SK-N-SH treated with all-trans-retinoic acid at 6 μM for 48 hours (cell line): ENCODE measurements around the gene KCNK3.

Experiments
- ATAC-seq: fragments of 200-7000 bp; cut with Tn5 transposase; 3 replicates; pipeline ENCODE4 v1.9.1; 2020; ENCODE audit warnings: mild to moderate bottlenecking, moderate library complexity
- ARNTL ChIP-seq: fragments of 450-650 bp; formaldehyde crosslinking; IDR thresholded peaks from 2 replicates; pipeline ENCODE4 v1.5.0; 2020; ENCODE audit warnings: low read depth, mild to moderate bottlenecking, moderate library complexity, borderline replicate concordance
- ESRRG ChIP-seq: fragments of 250-450 bp; sonication (Bioruptor Pico); IDR thresholded peaks from 2 replicates; pipeline ENCODE4 v1.6.1; 2021; ENCODE audit warnings: mild to moderate bottlenecking
- GLIS3 ChIP-seq: fragments of 250-450 bp; sonication (Bioruptor Pico); IDR thresholded peaks from 2 replicates; pipeline ENCODE4 v1.5.0; 2020; ENCODE audit warnings: mild to moderate bottlenecking, moderate library complexity
- ISL1 ChIP-seq: fragments of 250-450 bp; sonication (Bioruptor Pico); IDR thresholded peaks from 2 replicates; pipeline ENCODE4 v2.1.2; 2022; ENCODE audit warnings: mild to moderate bottlenecking, moderate library complexity
- OSR1 ChIP-seq: fragments of 250-450 bp; sonication (Bioruptor Pico); IDR thresholded peaks from 2 replicates; pipeline ENCODE4 v1.8.0; 2022; ENCODE audit warnings: moderate library complexity, mild to moderate bottlenecking, inconsistent platforms
- PPARA ChIP-seq: fragments of 250-450 bp; sonication (Bioruptor Pico); IDR thresholded peaks from 2 replicates; pipeline ENCODE4 v1.5.0; 2020; ENCODE audit warnings: mild to moderate bottlenecking, borderline replicate concordance
- RARB ChIP-seq: fragments of 250-450 bp; sonication (Bioruptor Pico); IDR thresholded peaks from 2 replicates; pipeline ENCODE4 v1.8.0; 2021; ENCODE audit warnings: mild to moderate bottlenecking, moderate library complexity
- SNAI2 ChIP-seq: fragments of 250-450 bp; sonication (Bioruptor Pico); IDR thresholded peaks from 2 replicates; pipeline ENCODE4 v1.5.0; 2020; ENCODE audit warnings: mild to moderate bottlenecking, moderate library complexity
- TCF4 ChIP-seq: fragments of 250-450 bp; sonication (Bioruptor Pico); IDR thresholded peaks from 2 replicates; pipeline ENCODE4 v1.8.0; 2021; ENCODE audit warnings: mild to moderate bottlenecking, moderate library complexity, borderline replicate concordance
- TOX ChIP-seq: fragments of 250-450 bp; sonication (Bioruptor Pico); IDR thresholded peaks from 2 replicates; pipeline ENCODE4 v1.8.0; 2021; ENCODE audit warnings: mild to moderate bottlenecking, moderate library complexity, borderline replicate concordance
- ZFP30 ChIP-seq: fragments of 450-650 bp; formaldehyde crosslinking; IDR thresholded peaks from 2 replicates; pipeline ENCODE4 v1.5.0; 2022; ENCODE audit warnings: mild to moderate bottlenecking, moderate library complexity
- ZNF565 ChIP-seq: fragments of 450-650 bp; formaldehyde crosslinking; conservative IDR thresholded peaks from 2 replicates; pipeline ENCODE4 v1.5.0; 2020; ENCODE audit warnings: low read depth, mild to moderate bottlenecking, moderate library complexity
- ZNF70 ChIP-seq: fragments of 450-650 bp; formaldehyde crosslinking; IDR thresholded peaks from 2 replicates; pipeline ENCODE4 v1.5.0; 2020; ENCODE audit warnings: mild to moderate bottlenecking, moderate library complexity
- ZNF8 ChIP-seq: fragments of 450-650 bp; formaldehyde crosslinking; IDR thresholded peaks from 2 replicates; pipeline ENCODE4 v1.5.0; 2020; ENCODE audit warnings: mild to moderate bottlenecking, moderate library complexity
- TF ChIP-seq, protein P1 (sequence below): fragments of 250-450 bp; sonication (Bioruptor Pico); IDR thresholded peaks from 2 replicates; pipeline ENCODE4 v1.8.0; 2020; ENCODE audit warnings: mild to moderate bottlenecking, moderate library complexity, borderline replicate concordance
- TF ChIP-seq, protein P2 (sequence below): fragments of 250-450 bp; sonication (Bioruptor Pico); IDR thresholded peaks from 2 replicates; pipeline ENCODE4 v1.8.0; 2021; ENCODE audit warnings: low read depth, mild to moderate bottlenecking, moderate library complexity, borderline replicate concordance
- TF ChIP-seq, protein P3 (sequence below): fragments of 250-450 bp; sonication (Bioruptor Pico); IDR thresholded peaks from 2 replicates; pipeline ENCODE4 v1.5.0; 2020; ENCODE audit warnings: mild to moderate bottlenecking, moderate library complexity
- TF ChIP-seq, protein P4 (sequence below): fragments of 250-450 bp; sonication (Bioruptor Pico); IDR thresholded peaks from 2 replicates; pipeline ENCODE4 v1.5.1; 2020; ENCODE audit warnings: low read depth, mild to moderate bottlenecking, moderate library complexity

Gene KCNK3

DNA sequence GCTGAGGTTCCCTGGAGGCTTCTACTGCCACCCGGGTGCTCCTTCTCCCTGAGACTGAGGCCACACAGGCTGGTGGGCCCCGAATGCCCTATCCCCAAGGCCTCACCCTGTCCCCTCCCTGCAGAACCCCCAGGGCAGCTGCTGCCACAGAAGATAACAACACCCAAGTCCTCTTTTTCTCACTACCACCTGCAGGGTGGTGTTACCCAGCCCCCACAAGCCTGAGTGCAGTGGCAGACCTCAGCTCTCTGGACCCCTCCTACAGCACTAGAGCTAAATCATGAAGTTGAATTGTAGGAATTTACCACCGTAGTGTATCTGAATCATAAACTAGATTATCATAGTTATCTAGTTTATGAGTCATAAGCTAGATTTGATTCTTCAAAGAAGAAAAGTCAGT lies 86.0 kb downstream of the KCNK3 start:
- ATAC-seq = peak; percentile 65
- TF ChIP-seq OSR1 (CRISPR knock-in tag) = no peak
- TF ChIP-seq, protein P1, sequence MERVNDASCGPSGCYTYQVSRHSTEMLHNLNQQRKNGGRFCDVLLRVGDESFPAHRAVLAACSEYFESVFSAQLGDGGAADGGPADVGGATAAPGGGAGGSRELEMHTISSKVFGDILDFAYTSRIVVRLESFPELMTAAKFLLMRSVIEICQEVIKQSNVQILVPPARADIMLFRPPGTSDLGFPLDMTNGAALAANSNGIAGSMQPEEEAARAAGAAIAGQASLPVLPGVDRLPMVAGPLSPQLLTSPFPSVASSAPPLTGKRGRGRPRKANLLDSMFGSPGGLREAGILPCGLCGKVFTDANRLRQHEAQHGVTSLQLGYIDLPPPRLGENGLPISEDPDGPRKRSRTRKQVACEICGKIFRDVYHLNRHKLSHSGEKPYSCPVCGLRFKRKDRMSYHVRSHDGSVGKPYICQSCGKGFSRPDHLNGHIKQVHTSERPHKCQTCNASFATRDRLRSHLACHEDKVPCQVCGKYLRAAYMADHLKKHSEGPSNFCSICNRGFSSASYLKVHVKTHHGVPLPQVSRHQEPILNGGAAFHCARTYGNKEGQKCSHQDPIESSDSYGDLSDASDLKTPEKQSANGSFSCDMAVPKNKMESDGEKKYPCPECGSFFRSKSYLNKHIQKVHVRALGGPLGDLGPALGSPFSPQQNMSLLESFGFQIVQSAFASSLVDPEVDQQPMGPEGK (CRISPR knock-in tag) = no peak

DNA sequence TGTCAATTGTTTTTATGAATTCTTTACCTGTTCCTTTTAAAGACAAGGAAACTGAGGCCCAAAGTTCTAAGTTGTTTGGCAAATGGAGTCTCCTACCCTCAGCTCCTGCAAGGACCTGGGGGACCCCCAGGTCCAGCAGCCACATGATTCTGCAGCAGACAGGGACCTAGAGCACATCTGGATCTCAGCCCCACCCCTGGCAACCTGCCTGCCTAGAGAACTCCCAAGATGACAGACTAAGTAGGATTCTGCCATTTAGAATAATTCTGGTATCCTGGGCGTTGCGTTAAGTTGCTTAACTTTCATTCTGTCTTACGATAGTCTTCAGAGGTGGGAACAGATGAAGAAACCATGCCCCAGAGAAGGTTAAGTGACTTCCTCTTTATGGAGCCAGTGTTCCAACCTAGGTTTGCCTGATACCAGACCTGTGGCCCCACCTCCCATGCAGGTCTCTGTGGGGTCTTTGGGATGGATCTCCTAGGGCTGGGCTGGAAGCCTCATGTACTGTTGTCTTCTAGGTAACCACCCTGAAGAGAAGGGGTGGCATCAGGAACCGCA lies 87.8 kb downstream of the KCNK3 start:
- no peak for TF ChIP-seq ARNTL (CRISPR knock-in tag)
- TF ChIP-seq TCF4 (CRISPR knock-in tag) = no peak
- TF ChIP-seq TOX (CRISPR knock-in tag) = no peak
- TF ChIP-seq, protein P2, sequence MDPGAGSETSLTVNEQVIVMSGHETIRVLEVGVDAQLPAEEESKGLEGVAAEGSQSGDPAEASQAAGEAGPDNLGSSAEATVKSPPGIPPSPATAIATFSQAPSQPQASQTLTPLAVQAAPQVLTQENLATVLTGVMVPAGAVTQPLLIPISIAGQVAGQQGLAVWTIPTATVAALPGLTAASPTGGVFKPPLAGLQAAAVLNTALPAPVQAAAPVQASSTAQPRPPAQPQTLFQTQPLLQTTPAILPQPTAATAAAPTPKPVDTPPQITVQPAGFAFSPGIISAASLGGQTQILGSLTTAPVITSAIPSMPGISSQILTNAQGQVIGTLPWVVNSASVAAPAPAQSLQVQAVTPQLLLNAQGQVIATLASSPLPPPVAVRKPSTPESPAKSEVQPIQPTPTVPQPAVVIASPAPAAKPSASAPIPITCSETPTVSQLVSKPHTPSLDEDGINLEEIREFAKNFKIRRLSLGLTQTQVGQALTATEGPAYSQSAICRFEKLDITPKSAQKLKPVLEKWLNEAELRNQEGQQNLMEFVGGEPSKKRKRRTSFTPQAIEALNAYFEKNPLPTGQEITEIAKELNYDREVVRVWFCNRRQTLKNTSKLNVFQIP (CRISPR knock-in tag) = no peak
- TF ChIP-seq SNAI2 (CRISPR knock-in tag) = no peak
- no peak for TF ChIP-seq RARB (CRISPR knock-in tag)
- no peak for TF ChIP-seq ZNF8
- no peak for TF ChIP-seq OSR1 (CRISPR knock-in tag)
- TF ChIP-seq, protein P1 (CRISPR knock-in tag) = no peak
- no peak for TF ChIP-seq GLIS3 (CRISPR knock-in tag)
- TF ChIP-seq ISL1 (CRISPR knock-in tag) = no peak
- no peak for TF ChIP-seq ZNF565 (CRISPR knock-in tag)
- TF ChIP-seq, protein P3, sequence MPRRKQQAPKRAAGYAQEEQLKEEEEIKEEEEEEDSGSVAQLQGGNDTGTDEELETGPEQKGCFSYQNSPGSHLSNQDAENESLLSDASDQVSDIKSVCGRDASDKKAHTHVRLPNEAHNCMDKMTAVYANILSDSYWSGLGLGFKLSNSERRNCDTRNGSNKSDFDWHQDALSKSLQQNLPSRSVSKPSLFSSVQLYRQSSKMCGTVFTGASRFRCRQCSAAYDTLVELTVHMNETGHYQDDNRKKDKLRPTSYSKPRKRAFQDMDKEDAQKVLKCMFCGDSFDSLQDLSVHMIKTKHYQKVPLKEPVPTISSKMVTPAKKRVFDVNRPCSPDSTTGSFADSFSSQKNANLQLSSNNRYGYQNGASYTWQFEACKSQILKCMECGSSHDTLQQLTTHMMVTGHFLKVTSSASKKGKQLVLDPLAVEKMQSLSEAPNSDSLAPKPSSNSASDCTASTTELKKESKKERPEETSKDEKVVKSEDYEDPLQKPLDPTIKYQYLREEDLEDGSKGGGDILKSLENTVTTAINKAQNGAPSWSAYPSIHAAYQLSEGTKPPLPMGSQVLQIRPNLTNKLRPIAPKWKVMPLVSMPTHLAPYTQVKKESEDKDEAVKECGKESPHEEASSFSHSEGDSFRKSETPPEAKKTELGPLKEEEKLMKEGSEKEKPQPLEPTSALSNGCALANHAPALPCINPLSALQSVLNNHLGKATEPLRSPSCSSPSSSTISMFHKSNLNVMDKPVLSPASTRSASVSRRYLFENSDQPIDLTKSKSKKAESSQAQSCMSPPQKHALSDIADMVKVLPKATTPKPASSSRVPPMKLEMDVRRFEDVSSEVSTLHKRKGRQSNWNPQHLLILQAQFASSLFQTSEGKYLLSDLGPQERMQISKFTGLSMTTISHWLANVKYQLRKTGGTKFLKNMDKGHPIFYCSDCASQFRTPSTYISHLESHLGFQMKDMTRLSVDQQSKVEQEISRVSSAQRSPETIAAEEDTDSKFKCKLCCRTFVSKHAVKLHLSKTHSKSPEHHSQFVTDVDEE = no peak
- TF ChIP-seq PPARA (CRISPR knock-in tag) = no peak
- TF ChIP-seq, protein P4, sequence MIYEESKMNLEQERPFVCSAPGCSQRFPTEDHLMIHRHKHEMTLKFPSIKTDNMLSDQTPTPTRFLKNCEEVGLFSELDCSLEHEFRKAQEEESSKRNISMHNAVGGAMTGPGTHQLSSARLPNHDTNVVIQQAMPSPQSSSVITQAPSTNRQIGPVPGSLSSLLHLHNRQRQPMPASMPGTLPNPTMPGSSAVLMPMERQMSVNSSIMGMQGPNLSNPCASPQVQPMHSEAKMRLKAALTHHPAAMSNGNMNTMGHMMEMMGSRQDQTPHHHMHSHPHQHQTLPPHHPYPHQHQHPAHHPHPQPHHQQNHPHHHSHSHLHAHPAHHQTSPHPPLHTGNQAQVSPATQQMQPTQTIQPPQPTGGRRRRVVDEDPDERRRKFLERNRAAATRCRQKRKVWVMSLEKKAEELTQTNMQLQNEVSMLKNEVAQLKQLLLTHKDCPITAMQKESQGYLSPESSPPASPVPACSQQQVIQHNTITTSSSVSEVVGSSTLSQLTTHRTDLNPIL (CRISPR knock-in tag) = no peak
- no peak for TF ChIP-seq ESRRG
- TF ChIP-seq ZNF70 = no peak
- TF ChIP-seq ZFP30 (CRISPR knock-in tag) = no peak
- TF ChIP-seq, all 23 proteins: peak for 0
- no peak for ATAC-seq
